GM20000 (cell line): ENCODE measurements around the gene TMEM178A.

Experiments used
- DNase-seq: peaks from one replicate; pipeline ENCODE4 v3.0.0; 2012; ENCODE audit warnings: low spot score
- TF ChIP-seq, protein P1 (sequence below): IDR thresholded peaks from 2 replicates; pipeline ENCODE4 v1.5.1; 2012; ENCODE audit warnings: mild to moderate bottlenecking, control low read depth; ENCODE audit errors: extremely low read depth, missing control alignments

Gene TMEM178A

DNA sequence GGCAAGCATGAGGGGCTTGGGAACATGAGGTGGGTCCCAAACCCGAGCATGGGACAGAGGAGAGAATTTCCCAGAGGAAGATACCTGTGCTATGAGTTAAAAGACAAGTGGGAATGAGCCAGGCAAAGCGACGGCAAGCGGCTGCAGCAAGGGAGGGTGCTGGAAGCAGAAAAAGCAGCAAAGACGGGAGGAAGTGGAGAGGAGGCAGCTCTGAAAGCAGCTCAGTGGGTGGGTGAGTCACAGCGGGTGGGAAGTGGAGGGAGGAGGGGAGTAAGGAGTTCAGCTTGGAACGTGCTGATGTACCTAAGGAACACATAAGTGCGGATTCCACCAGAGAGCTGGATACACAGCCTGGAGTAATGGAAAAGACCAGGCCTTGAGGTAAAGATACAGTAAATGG, 71.9 kb downstream of the TMEM178A start:
- DNase-seq: no peak
- TF ChIP-seq, protein P1, sequence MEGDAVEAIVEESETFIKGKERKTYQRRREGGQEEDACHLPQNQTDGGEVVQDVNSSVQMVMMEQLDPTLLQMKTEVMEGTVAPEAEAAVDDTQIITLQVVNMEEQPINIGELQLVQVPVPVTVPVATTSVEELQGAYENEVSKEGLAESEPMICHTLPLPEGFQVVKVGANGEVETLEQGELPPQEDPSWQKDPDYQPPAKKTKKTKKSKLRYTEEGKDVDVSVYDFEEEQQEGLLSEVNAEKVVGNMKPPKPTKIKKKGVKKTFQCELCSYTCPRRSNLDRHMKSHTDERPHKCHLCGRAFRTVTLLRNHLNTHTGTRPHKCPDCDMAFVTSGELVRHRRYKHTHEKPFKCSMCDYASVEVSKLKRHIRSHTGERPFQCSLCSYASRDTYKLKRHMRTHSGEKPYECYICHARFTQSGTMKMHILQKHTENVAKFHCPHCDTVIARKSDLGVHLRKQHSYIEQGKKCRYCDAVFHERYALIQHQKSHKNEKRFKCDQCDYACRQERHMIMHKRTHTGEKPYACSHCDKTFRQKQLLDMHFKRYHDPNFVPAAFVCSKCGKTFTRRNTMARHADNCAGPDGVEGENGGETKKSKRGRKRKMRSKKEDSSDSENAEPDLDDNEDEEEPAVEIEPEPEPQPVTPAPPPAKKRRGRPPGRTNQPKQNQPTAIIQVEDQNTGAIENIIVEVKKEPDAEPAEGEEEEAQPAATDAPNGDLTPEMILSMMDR: no peak

GRCh38 chr2:39738936-39739335, 73.2 kb downstream of the TMEM178A start:
- TF ChIP-seq, protein P1: no peak
- DNase-seq: no peak

DNA sequence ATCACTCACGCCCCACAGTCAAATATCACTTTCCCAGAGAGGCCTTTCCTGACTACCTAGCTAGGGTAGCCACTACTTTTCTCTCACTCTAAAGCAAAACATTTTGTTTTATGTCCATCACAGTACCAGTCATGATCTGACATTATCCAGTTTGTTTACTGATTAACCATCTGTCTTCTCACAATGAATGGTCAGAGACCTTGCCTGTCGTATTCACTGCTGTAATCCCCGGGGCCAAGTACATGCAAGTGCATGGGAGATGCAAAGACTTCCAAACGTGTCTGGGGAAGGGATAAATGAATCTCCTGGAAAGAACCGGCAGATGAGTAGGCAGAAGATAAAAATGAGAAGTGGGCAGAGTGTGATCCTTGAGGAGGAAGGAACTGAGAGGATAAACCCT, 73.7 kb downstream of the TMEM178A start:
- TF ChIP-seq, protein P1: no peak
- DNase-seq: no peak

DNA sequence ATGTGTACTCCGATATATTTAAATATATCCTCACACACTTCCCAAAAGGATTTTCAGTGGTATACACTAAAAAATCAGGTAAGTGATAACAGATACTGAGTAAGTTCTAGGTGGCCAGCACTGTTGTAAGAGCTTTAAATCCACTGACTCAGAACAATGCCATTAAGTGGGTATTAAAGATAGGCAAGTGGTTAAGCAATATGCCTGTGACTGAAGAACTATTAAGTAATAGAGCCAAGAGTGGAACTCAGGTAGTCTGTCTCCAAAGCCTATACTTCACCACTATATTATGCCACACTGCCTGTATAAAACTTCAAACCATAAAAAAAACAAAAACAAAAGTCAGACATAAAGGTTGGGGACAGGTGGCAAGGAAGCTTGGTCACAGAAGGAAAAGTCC, 76.2 kb downstream of the TMEM178A start:
- TF ChIP-seq, protein P1: no peak
- DNase-seq: no peak

- TF ChIP-seq, protein P1: no peak
- DNase-seq: no peak
Measured at GRCh38 chr2:39743269-39743776, 77.6 kb downstream of the TMEM178A start.

GRCh38 chr2:39755466-39755865, 89.7 kb downstream of the TMEM178A start:
- DNase-seq: no peak
- TF ChIP-seq, protein P1: no peak

DNA sequence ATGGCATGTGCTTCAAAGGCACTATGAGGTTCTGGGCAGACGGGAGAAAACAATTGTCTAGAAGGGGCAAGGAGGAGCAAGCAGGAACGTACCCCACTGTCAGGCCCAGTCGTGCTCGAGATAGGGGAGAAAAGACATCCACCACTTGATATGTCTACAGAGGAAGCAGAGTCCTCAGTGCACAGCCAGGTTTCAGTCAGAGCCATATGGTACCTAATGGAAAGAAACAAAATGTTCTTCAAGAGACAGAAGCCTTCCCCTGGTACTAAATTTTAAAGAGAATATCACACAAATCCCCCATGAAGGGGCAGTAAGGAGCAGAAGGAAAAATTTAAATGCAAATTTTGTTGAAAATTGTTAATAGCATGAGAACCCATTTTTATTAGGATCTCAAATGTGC, 91.4 kb downstream of the TMEM178A start:
- DNase-seq: no peak
- TF ChIP-seq, protein P1: no peak
